Fibroblast of upper back skin (primary cell): ENCODE results near the gene SPSB3.

ENCODE experiments used
- DNase-seq: peaks from one replicate; pipeline ENCODE4 v3.0.0-alpha.2; 2013

Gene SPSB3

GRCh38 chr16:1773703-1774447 lies 8.5 kb downstream of the SPSB3 start:
- DNase-seq = no peak

GRCh38 chr16:1772908-1773702 lies 9.3 kb downstream of the SPSB3 start, which contains the start of gene MRPS34:
TSS of gene MRPS34 (minus strand) at chr16:1773134. CDS start at chr16:1773119, 15 bp downstream.
- peak; percentile 75 for DNase-seq

GRCh38 chr16:1772362-1772907 lies 9.9 kb downstream of the SPSB3 start, which contains the start of gene EME2:
TSS of gene EME2 (plus strand) at chr16:1772810. CDS start at chr16:1773228, 418 bp downstream.
- DNase-seq = no peak

- DNase-seq = no peak
These were observed 10.5 kb downstream of the SPSB3 start for GRCh38 chr16:1771864-1772361.

- DNase-seq = peak; percentile 51
These were observed 11.0 kb downstream of the SPSB3 start, which contains the start of gene NME3 for GRCh38 chr16:1771188-1771863. TSS of gene NME3 (minus strand) at chr16:1771543. CDS start at chr16:1771534, 9 bp downstream.

- DNase-seq = peak; percentile 35
These were observed 11.8 kb downstream of the SPSB3 start for GRCh38 chr16:1770328-1771187.

- no peak for DNase-seq
These were observed 12.7 kb downstream of the SPSB3 start for GRCh38 chr16:1769402-1770300.

GRCh38 chr16:1768767-1769401 lies 13.5 kb downstream of the SPSB3 start:
- no peak for DNase-seq

GRCh38 chr16:1768061-1768766 lies 14.2 kb downstream of the SPSB3 start:
- no peak for DNase-seq

GRCh38 chr16:1767116-1767994 lies 15.0 kb downstream of the SPSB3 start:
- no peak for DNase-seq

- no peak for DNase-seq
These were observed 15.7 kb downstream of the SPSB3 start for GRCh38 chr16:1766701-1767100.

- DNase-seq = no peak
These were observed 16.1 kb downstream of the SPSB3 start for GRCh38 chr16:1766231-1766630.

- no peak for DNase-seq
These were observed 16.5 kb downstream of the SPSB3 start for GRCh38 chr16:1765826-1766225.

GRCh38 chr16:1764971-1765370 lies 17.4 kb downstream of the SPSB3 start:
- no peak for DNase-seq

- DNase-seq = peak; percentile 52
These were observed 18.6 kb downstream of the SPSB3 start for GRCh38 chr16:1763521-1764511.

- no peak for DNase-seq
These were observed 19.4 kb downstream of the SPSB3 start for GRCh38 chr16:1762879-1763520.
